OCI-LY1 (cell line): Measurements from ENCODE around the gene DCAF4.

Experiments used
- CTCF ChIP-seq: fragments of 200-600 bp; sonication (generic), shearing (Covaris generic); IDR thresholded peaks from 2 replicates; pipeline ENCODE4 v1.5.1; 2017; ENCODE audit warnings: mild to moderate bottlenecking, antibody characterized with exemption, low read length, moderate library complexity, mixed read lengths
- EZH2 ChIP-seq: fragments of 200-600 bp; sonication (generic), shearing (Covaris generic); IDR thresholded peaks from 2 replicates; pipeline ENCODE4 v1.8.0; 2017; ENCODE audit warnings: borderline replicate concordance, mixed run types, mild to moderate bottlenecking, antibody characterized with exemption, low read length, moderate library complexity, mixed read lengths

- TF ChIP-seq CTCF (no peak), EZH2 (no peak)
Measured at GRCh38 chr14:72891666-72892102, 34.6 kb upstream of the DCAF4 start.
